ENCODE results near the gene RPL22L1.

DNA sequence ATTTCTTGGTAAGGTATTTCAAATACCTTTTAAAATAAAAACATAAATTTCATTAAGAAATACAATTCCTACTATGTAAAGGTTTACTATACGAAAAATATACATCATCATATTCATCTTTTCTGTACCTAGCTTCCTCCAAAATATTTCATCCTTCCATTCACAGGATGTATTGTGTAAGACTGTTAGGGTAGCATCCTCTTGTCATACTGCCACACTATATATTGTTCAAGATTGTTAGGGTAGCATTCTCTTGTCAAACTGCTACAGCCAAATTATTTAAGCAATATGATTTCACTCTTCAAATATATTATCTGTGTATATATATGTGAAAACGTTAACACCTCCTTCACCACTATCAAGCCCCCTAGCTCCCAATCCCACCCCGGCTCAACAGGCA, 3.5 kb downstream of the RPL22L1 start:
- TF ChIP-seq, protein P1, sequence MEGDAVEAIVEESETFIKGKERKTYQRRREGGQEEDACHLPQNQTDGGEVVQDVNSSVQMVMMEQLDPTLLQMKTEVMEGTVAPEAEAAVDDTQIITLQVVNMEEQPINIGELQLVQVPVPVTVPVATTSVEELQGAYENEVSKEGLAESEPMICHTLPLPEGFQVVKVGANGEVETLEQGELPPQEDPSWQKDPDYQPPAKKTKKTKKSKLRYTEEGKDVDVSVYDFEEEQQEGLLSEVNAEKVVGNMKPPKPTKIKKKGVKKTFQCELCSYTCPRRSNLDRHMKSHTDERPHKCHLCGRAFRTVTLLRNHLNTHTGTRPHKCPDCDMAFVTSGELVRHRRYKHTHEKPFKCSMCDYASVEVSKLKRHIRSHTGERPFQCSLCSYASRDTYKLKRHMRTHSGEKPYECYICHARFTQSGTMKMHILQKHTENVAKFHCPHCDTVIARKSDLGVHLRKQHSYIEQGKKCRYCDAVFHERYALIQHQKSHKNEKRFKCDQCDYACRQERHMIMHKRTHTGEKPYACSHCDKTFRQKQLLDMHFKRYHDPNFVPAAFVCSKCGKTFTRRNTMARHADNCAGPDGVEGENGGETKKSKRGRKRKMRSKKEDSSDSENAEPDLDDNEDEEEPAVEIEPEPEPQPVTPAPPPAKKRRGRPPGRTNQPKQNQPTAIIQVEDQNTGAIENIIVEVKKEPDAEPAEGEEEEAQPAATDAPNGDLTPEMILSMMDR (conservative IDR thresholded peaks at IDR 0.05 in 1 of 2, IDR thresholded peaks at IDR 0.05 in 1 of 2; ENCODE audit: extremely low read depth in 1 of 2, insufficient read depth in 1 of 2, low read depth in 1 of 2, low read length in 2 of 2) = no peak
- TF ChIP-seq EZH2 (IDR thresholded peaks at IDR 0.05; ENCODE audit: borderline replicate concordance, low read length) = no peak

All from mammary epithelial cell (primary cell).